H1 (cell line): ENCODE data around the gene ALPG.
"Not testable (repeated sequence)": the region's sequence is repeated elsewhere in the genome, so short reads cannot be mapped to it uniquely, and the experiment has no call there.

Experiments
- CEBPB ChIP-seq: IDR thresholded peaks from 2 replicates; pipeline ENCODE4 v1.6.1; 2012; ENCODE audit warnings: low read depth, low read length
- CHD1 ChIP-seq: IDR thresholded peaks from 2 replicates; pipeline ENCODE4 v1.6.1; 2012; ENCODE audit warnings: low read depth, low read length, improper control_type of control experiment
- GTF2F1 ChIP-seq: IDR thresholded peaks from 2 replicates; pipeline ENCODE4 v1.6.1; 2012; ENCODE audit warnings: low read depth, low read length, improper control_type of control experiment, borderline replicate concordance
- HDAC2 ChIP-seq, 2 experiments: fragments of 300-600 bp in 1 of 2; sonication (generic) in 1 of 2; IDR thresholded peaks; 2 replicates each; pipeline ENCODE4 v1.6.1; 2011 to 2012; ENCODE audit warnings: low read depth in 2 of 2, low read length in 2 of 2, mild to moderate bottlenecking in 2 of 2, moderate library complexity in 2 of 2, borderline replicate concordance in 1 of 2, inconsistent platforms in 1 of 2
- RNF2 ChIP-seq: fragments of 200-900, 300-1000 bp; sonication (generic); IDR thresholded peaks from 2 replicates; pipeline ENCODE4 v1.7.1; 2016; ENCODE audit warnings: borderline replicate concordance, low read depth, mild to moderate bottlenecking, antibody characterized with exemption, low read length; ENCODE audit not compliant: poor library complexity, severe bottlenecking; ENCODE audit errors: missing control alignments
- TF ChIP-seq, protein P1 (sequence below): IDR thresholded peaks from 2 replicates; pipeline ENCODE4 v1.6.1; 2012; ENCODE audit warnings: inconsistent platforms
- TF ChIP-seq, protein P2 (sequence below), 3 experiments: IDR thresholded peaks; 1 replicate in 2 of 3; 2 replicates in 1 of 3; pipeline versions ENCODE4 v1.5.1 to v1.6.1; 2011; ENCODE audit warnings: low read length in 3 of 3, mild to moderate bottlenecking in 3 of 3, inconsistent platforms in 2 of 3, low read depth in 1 of 3, moderate library complexity in 1 of 3; ENCODE audit not compliant: insufficient read depth in 1 of 3; ENCODE audit errors: control extremely low read depth in 1 of 3
- TF ChIP-seq, protein P3 (sequence below): IDR thresholded peaks from 2 replicates; pipeline ENCODE4 v1.6.1; 2011; ENCODE audit warnings: low read depth, mild to moderate bottlenecking, low read length; ENCODE audit not compliant: insufficient read depth

DNA sequence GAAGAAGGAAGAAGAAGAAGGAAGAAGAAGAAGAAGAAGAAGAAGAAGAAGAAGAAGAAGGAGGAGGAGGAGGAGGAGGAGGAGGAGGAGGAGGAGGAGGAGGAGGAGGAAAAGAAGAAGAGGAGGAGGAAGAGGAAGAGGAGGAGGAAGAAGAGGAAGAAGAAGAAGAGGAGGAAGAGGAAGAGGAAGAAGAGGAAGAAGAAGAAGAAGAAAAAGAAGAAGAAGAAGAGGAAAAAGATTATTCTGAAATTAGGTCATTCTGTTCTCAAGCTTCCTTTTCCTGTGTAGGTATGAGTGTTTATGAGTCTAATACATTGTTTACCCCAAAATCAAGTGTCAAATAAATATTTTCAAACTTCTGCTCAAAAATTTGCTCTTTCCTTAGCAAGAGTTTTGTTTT is 21.6 kb upstream of the ALPG start:
- TF ChIP-seq, protein P1, sequence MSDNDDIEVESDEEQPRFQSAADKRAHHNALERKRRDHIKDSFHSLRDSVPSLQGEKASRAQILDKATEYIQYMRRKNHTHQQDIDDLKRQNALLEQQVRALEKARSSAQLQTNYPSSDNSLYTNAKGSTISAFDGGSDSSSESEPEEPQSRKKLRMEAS: not testable (repeated sequence)
- TF ChIP-seq, protein P2, sequence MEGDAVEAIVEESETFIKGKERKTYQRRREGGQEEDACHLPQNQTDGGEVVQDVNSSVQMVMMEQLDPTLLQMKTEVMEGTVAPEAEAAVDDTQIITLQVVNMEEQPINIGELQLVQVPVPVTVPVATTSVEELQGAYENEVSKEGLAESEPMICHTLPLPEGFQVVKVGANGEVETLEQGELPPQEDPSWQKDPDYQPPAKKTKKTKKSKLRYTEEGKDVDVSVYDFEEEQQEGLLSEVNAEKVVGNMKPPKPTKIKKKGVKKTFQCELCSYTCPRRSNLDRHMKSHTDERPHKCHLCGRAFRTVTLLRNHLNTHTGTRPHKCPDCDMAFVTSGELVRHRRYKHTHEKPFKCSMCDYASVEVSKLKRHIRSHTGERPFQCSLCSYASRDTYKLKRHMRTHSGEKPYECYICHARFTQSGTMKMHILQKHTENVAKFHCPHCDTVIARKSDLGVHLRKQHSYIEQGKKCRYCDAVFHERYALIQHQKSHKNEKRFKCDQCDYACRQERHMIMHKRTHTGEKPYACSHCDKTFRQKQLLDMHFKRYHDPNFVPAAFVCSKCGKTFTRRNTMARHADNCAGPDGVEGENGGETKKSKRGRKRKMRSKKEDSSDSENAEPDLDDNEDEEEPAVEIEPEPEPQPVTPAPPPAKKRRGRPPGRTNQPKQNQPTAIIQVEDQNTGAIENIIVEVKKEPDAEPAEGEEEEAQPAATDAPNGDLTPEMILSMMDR (IDR thresholded peaks at IDR 0.05; ENCODE audit: control extremely low read depth in 1 of 3, insufficient read depth in 1 of 3, low read depth in 1 of 3, low read length in 3 of 3): not testable (repeated sequence)
- TF ChIP-seq, protein P3, sequence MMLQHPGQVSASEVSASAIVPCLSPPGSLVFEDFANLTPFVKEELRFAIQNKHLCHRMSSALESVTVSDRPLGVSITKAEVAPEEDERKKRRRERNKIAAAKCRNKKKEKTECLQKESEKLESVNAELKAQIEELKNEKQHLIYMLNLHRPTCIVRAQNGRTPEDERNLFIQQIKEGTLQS: not testable (repeated sequence)
- TF ChIP-seq CHD1; CEBPB; RNF2; GTF2F1; HDAC2 (IDR thresholded peaks at IDR 0.05; ENCODE audit: borderline replicate concordance in 1 of 2, low read depth in 2 of 2, low read length in 2 of 2): not testable (repeated sequence)
